SK-N-SH treated with all-trans-retinoic acid at 6 μM for 48 hours (cell line): ENCODE results near the gene MINDY4.

Source experiments
- ATAC-seq: fragments of 200-7000 bp; cut with Tn5 transposase; 3 replicates; pipeline ENCODE4 v1.9.1; 2020; ENCODE audit warnings: mild to moderate bottlenecking, moderate library complexity
- BACH2 ChIP-seq: fragments of 250-450 bp; sonication (Bioruptor Pico); IDR thresholded peaks from 2 replicates; pipeline ENCODE4 v1.9.0; 2021; ENCODE audit warnings: mild to moderate bottlenecking, borderline replicate concordance
- ESRRG ChIP-seq: fragments of 250-450 bp; sonication (Bioruptor Pico); IDR thresholded peaks from 2 replicates; pipeline ENCODE4 v1.6.1; 2021; ENCODE audit warnings: mild to moderate bottlenecking
- GLIS3 ChIP-seq: fragments of 250-450 bp; sonication (Bioruptor Pico); IDR thresholded peaks from 2 replicates; pipeline ENCODE4 v1.5.0; 2020; ENCODE audit warnings: mild to moderate bottlenecking, moderate library complexity
- ISL1 ChIP-seq: fragments of 250-450 bp; sonication (Bioruptor Pico); IDR thresholded peaks from 2 replicates; pipeline ENCODE4 v2.1.2; 2022; ENCODE audit warnings: mild to moderate bottlenecking, moderate library complexity
- OSR1 ChIP-seq: fragments of 250-450 bp; sonication (Bioruptor Pico); IDR thresholded peaks from 2 replicates; pipeline ENCODE4 v1.8.0; 2022; ENCODE audit warnings: moderate library complexity, mild to moderate bottlenecking, inconsistent platforms
- POU6F1 ChIP-seq: fragments of 250-450 bp; sonication (Bioruptor Pico); IDR thresholded peaks from 2 replicates; pipeline ENCODE4 v1.8.0; 2021; ENCODE audit warnings: low read depth, mild to moderate bottlenecking, moderate library complexity, borderline replicate concordance
- PPARA ChIP-seq: fragments of 250-450 bp; sonication (Bioruptor Pico); IDR thresholded peaks from 2 replicates; pipeline ENCODE4 v1.5.0; 2020; ENCODE audit warnings: mild to moderate bottlenecking, borderline replicate concordance
- RARB ChIP-seq: fragments of 250-450 bp; sonication (Bioruptor Pico); IDR thresholded peaks from 2 replicates; pipeline ENCODE4 v1.8.0; 2021; ENCODE audit warnings: mild to moderate bottlenecking, moderate library complexity
- SNAI2 ChIP-seq: fragments of 250-450 bp; sonication (Bioruptor Pico); IDR thresholded peaks from 2 replicates; pipeline ENCODE4 v1.5.0; 2020; ENCODE audit warnings: mild to moderate bottlenecking, moderate library complexity
- TCF4 ChIP-seq: fragments of 250-450 bp; sonication (Bioruptor Pico); IDR thresholded peaks from 2 replicates; pipeline ENCODE4 v1.8.0; 2021; ENCODE audit warnings: mild to moderate bottlenecking, moderate library complexity, borderline replicate concordance
- TOX ChIP-seq: fragments of 250-450 bp; sonication (Bioruptor Pico); IDR thresholded peaks from 2 replicates; pipeline ENCODE4 v1.8.0; 2021; ENCODE audit warnings: mild to moderate bottlenecking, moderate library complexity, borderline replicate concordance
- TSHZ2 ChIP-seq: fragments of 250-450 bp; sonication (Bioruptor Pico); IDR thresholded peaks from 2 replicates; pipeline ENCODE4 v1.5.0; 2020; ENCODE audit warnings: mild to moderate bottlenecking, moderate library complexity
- ZFP3 ChIP-seq: fragments of 250-450 bp; sonication (Bioruptor Pico); IDR thresholded peaks from 2 replicates; pipeline ENCODE4 v1.5.0; 2020; ENCODE audit warnings: mild to moderate bottlenecking, moderate library complexity
- ZNF565 ChIP-seq: fragments of 450-650 bp; formaldehyde crosslinking; conservative IDR thresholded peaks from 2 replicates; pipeline ENCODE4 v1.5.0; 2020; ENCODE audit warnings: low read depth, mild to moderate bottlenecking, moderate library complexity
- ZNF70 ChIP-seq: fragments of 450-650 bp; formaldehyde crosslinking; IDR thresholded peaks from 2 replicates; pipeline ENCODE4 v1.5.0; 2020; ENCODE audit warnings: mild to moderate bottlenecking, moderate library complexity
- TF ChIP-seq, protein P1 (sequence below): fragments of 250-450 bp; sonication (Bioruptor Pico); IDR thresholded peaks from 2 replicates; pipeline ENCODE4 v1.8.0; 2020; ENCODE audit warnings: mild to moderate bottlenecking, moderate library complexity, borderline replicate concordance
- TF ChIP-seq, protein P2 (sequence below): fragments of 250-450 bp; sonication (Bioruptor Pico); IDR thresholded peaks from 2 replicates; pipeline ENCODE4 v1.5.1; 2020; ENCODE audit warnings: low read depth, mild to moderate bottlenecking, moderate library complexity
- TF ChIP-seq, protein P3 (sequence below): fragments of 250-450 bp; sonication (Bioruptor Pico); IDR thresholded peaks from 2 replicates; pipeline ENCODE4 v1.5.1; 2021; ENCODE audit warnings: mild to moderate bottlenecking, moderate library complexity

The MINDY4 gene

GRCh38 chr7:30914596-30914995, 143.4 kb downstream of the MINDY4 start:
- no peak for TF ChIP-seq ISL1 (CRISPR knock-in tag)
- ATAC-seq = peak; percentile 41

- TF ChIP-seq, protein P1, sequence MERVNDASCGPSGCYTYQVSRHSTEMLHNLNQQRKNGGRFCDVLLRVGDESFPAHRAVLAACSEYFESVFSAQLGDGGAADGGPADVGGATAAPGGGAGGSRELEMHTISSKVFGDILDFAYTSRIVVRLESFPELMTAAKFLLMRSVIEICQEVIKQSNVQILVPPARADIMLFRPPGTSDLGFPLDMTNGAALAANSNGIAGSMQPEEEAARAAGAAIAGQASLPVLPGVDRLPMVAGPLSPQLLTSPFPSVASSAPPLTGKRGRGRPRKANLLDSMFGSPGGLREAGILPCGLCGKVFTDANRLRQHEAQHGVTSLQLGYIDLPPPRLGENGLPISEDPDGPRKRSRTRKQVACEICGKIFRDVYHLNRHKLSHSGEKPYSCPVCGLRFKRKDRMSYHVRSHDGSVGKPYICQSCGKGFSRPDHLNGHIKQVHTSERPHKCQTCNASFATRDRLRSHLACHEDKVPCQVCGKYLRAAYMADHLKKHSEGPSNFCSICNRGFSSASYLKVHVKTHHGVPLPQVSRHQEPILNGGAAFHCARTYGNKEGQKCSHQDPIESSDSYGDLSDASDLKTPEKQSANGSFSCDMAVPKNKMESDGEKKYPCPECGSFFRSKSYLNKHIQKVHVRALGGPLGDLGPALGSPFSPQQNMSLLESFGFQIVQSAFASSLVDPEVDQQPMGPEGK (CRISPR knock-in tag) = no peak
- TF ChIP-seq TCF4 (peak; percentile 39; the same call in 1 of the 2 replicates), ZNF565 (CRISPR knock-in tag) (no peak), TOX (CRISPR knock-in tag) (no peak), RARB (CRISPR knock-in tag) (no peak)
- TF ChIP-seq, all 23 proteins: peak for 1
Observed at GRCh38 chr7:30915005-30915601, 143.9 kb downstream of the MINDY4 start.

DNA sequence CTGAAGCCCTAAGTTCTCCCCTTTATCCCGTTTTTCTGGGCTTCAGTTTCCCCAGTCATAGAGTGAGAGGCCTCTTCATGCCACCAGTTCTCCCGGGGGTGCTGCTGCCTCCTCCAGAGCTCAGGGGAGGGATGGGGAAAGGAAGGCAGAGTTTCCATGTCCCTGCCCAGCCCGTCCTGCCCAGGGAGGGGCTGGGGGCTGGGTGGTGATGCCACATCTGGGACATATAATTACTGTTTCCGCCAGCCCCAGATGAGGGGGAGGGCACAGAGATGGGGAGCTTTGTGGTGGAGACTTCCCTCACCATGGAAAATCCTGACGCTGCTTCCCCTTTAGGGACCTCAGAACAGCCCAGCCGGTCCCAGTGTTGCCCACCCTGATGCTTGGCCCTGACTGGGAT, 144.5 kb downstream of the MINDY4 start:
- no peak for TF ChIP-seq ISL1 (CRISPR knock-in tag)
- TF ChIP-seq TOX (CRISPR knock-in tag) = no peak
- TF ChIP-seq, protein P2, sequence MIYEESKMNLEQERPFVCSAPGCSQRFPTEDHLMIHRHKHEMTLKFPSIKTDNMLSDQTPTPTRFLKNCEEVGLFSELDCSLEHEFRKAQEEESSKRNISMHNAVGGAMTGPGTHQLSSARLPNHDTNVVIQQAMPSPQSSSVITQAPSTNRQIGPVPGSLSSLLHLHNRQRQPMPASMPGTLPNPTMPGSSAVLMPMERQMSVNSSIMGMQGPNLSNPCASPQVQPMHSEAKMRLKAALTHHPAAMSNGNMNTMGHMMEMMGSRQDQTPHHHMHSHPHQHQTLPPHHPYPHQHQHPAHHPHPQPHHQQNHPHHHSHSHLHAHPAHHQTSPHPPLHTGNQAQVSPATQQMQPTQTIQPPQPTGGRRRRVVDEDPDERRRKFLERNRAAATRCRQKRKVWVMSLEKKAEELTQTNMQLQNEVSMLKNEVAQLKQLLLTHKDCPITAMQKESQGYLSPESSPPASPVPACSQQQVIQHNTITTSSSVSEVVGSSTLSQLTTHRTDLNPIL (CRISPR knock-in tag) = no peak
- TF ChIP-seq PPARA (CRISPR knock-in tag) = no peak
- TF ChIP-seq ZFP3 = no peak
- TF ChIP-seq OSR1 (CRISPR knock-in tag) = no peak
- no peak for TF ChIP-seq POU6F1 (CRISPR knock-in tag)
- no peak for TF ChIP-seq ESRRG (CRISPR knock-in tag)
- no peak for ATAC-seq

More at GRCh38 chr7:30915005-30915601, 143.9 kb downstream of the MINDY4 start:
- ATAC-seq = peak; percentile 46

GRCh38 chr7:30916255-30916654, 145.0 kb downstream of the MINDY4 start:
- TF ChIP-seq, protein P1 (CRISPR knock-in tag) = no peak
- TF ChIP-seq ZNF70 (no peak), SNAI2 (no peak)
- no peak for ATAC-seq

- no peak for ATAC-seq
- TF ChIP-seq SNAI2 = no peak
- no peak for TF ChIP-seq ESRRG (CRISPR knock-in tag)
- TF ChIP-seq TSHZ2 = no peak
- TF ChIP-seq RARB (CRISPR knock-in tag) = no peak
- TF ChIP-seq, protein P3, sequence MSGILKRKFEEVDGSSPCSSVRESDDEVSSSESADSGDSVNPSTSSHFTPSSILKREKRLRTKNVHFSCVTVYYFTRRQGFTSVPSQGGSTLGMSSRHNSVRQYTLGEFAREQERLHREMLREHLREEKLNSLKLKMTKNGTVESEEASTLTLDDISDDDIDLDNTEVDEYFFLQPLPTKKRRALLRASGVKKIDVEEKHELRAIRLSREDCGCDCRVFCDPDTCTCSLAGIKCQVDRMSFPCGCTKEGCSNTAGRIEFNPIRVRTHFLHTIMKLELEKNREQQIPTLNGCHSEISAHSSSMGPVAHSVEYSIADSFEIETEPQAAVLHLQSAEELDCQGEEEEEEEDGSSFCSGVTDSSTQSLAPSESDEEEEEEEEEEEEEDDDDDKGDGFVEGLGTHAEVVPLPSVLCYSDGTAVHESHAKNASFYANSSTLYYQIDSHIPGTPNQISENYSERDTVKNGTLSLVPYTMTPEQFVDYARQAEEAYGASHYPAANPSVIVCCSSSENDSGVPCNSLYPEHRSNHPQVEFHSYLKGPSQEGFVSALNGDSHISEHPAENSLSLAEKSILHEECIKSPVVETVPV (CRISPR knock-in tag) = no peak
- TF ChIP-seq, protein P1 (CRISPR knock-in tag) = no peak
- TF ChIP-seq GLIS3 (CRISPR knock-in tag) = no peak
- no peak for TF ChIP-seq TCF4
- no peak for TF ChIP-seq ZNF565 (CRISPR knock-in tag)
- TF ChIP-seq TOX (CRISPR knock-in tag) = no peak
- TF ChIP-seq, protein P2 (CRISPR knock-in tag) = no peak
- no peak for TF ChIP-seq BACH2 (CRISPR knock-in tag)
Observed at GRCh38 chr7:30916767-30917166, 145.6 kb downstream of the MINDY4 start.
